K562 (cell line): ENCODE results near the gene ZNF581. TPM values are rescaled to one million over a fixed set of nuclear protein-coding genes. Genes with fewer than 3 reads are reported as not detected.

Experiments
- ADNP ChIP-seq: fragments of 200-800 bp; sonication (Bioruptor generic); IDR thresholded peaks from 2 replicates; pipeline ENCODE4 v1.6.1; 2016; ENCODE audit warnings: missing genetic modification characterization, missing compliant biosample characterization
- ATF4 ChIP-seq: fragments of 450-650 bp; formaldehyde crosslinking; IDR thresholded peaks from 2 replicates; pipeline ENCODE4 v1.4.0; 2022; ENCODE audit warnings: mild to moderate bottlenecking, moderate library complexity
- BRD4 ChIP-seq: fragments of 200-600 bp; sonication (generic); IDR thresholded peaks from 2 replicates; pipeline ENCODE4 v1.6.1; 2017; ENCODE audit warnings: inconsistent platforms
- CBX2 ChIP-seq: fragments of 200-600 bp; sonication (generic); IDR thresholded peaks from one replicate; pipeline ENCODE4 v1.6.1; 2012; ENCODE audit warnings: mild to moderate bottlenecking, low read length, inconsistent platforms; ENCODE audit not compliant: insufficient read depth, poor library complexity, severe bottlenecking
- DACH1 ChIP-seq: fragments of 450-650 bp; IDR thresholded peaks from 2 replicates; pipeline ENCODE4 v1.6.1; 2018; ENCODE audit not compliant: partially characterized antibody
- FUS ChIP-seq: fragments of 200-400 bp; formaldehyde crosslinking; optimal IDR thresholded peaks from 2 replicates; pipeline ENCODE3; 2017; ENCODE audit warnings: low read depth, low read length
- HNRNPH1 ChIP-seq: fragments of 200-400 bp; formaldehyde crosslinking; optimal IDR thresholded peaks from 2 replicates; pipeline ENCODE3; 2017; ENCODE audit warnings: low read depth, mild to moderate bottlenecking, low read length, moderate library complexity
- MXI1 ChIP-seq: IDR thresholded peaks from 2 replicates; pipeline ENCODE4 v1.6.1; 2011; ENCODE audit warnings: low read depth, mild to moderate bottlenecking, improper control_type of control experiment, low read length
- PHF8 ChIP-seq: fragments of 200-600 bp; sonication (generic); IDR thresholded peaks from 2 replicates; pipeline ENCODE4 v1.6.1; 2012; ENCODE audit warnings: mixed run types, mild to moderate bottlenecking, inconsistent platforms, low read length, moderate library complexity, borderline replicate concordance
- PRMT5 ChIP-seq: sonication (generic); formaldehyde crosslinking; IDR thresholded peaks from 2 replicates; pipeline ENCODE4 v1.5.0; 2020; ENCODE audit warnings: missing genetic modification reagents
- RBBP5 ChIP-seq: fragments of 200-600 bp; sonication (generic); IDR thresholded peaks from 2 replicates; pipeline ENCODE4 v1.6.1; 2012; ENCODE audit warnings: borderline replicate concordance, mild to moderate bottlenecking, low read length, control low read depth, inconsistent platforms; ENCODE audit not compliant: insufficient read depth, poor library complexity, severe bottlenecking
- SMAD4 ChIP-seq: fragments of 250-450 bp; sonication (Bioruptor Pico); conservative IDR thresholded peaks from 2 replicates; pipeline ENCODE4 v1.8.0; 2021; ENCODE audit warnings: inconsistent platforms, mild to moderate bottlenecking, moderate library complexity
- TAF9B ChIP-seq: fragments of 450-650 bp; IDR thresholded peaks from 2 replicates; pipeline ENCODE4 v1.6.1; 2018; ENCODE audit warnings: mild to moderate bottlenecking; ENCODE audit not compliant: partially characterized antibody
- TAL1 ChIP-seq: fragments of 450-650 bp; IDR thresholded peaks from 2 replicates; pipeline ENCODE4 v1.6.1; 2016; ENCODE audit warnings: mild to moderate bottlenecking
- U2AF1 ChIP-seq: fragments of 200-400 bp; formaldehyde crosslinking; optimal IDR thresholded peaks from 2 replicates; pipeline ENCODE3; 2017; ENCODE audit warnings: mild to moderate bottlenecking, low read depth, low read length, moderate library complexity
- WHSC1 ChIP-seq: IDR thresholded peaks from one replicate; pipeline ENCODE4 v1.6.1; 2012; ENCODE audit warnings: low read length, control low read depth, inconsistent platforms
- ZBTB7A ChIP-seq: IDR thresholded peaks from 2 replicates; pipeline ENCODE4 v1.6.1; 2011; ENCODE audit warnings: low read depth, mild to moderate bottlenecking, low read length, moderate library complexity, borderline replicate concordance; ENCODE audit not compliant: control insufficient read depth
- ZFP91 ChIP-seq: sonication (generic); formaldehyde crosslinking; IDR thresholded peaks from 2 replicates; pipeline ENCODE4 v1.8.0; 2022; ENCODE audit warnings: mild to moderate bottlenecking, missing genetic modification reagents
- ZNF121 ChIP-seq: sonication (generic); formaldehyde crosslinking; conservative IDR thresholded peaks from 2 replicates; pipeline ENCODE4 v1.8.0; 2022; ENCODE audit warnings: missing genetic modification reagents
- ZNF518B ChIP-seq: fragments of 250-450 bp; sonication (Bioruptor Pico); IDR thresholded peaks from 2 replicates; pipeline ENCODE4 v1.5.0; 2021; ENCODE audit warnings: mild to moderate bottlenecking, moderate library complexity
- ZNF551 ChIP-seq: fragments of 250-450 bp; sonication (Bioruptor Pico); IDR thresholded peaks from 2 replicates; pipeline ENCODE4 v1.5.0; 2021; ENCODE audit warnings: mild to moderate bottlenecking, moderate library complexity
- ZNF76 ChIP-seq: fragments of 250-450 bp; sonication (Bioruptor Pico); IDR thresholded peaks from 2 replicates; pipeline ENCODE4 v1.4.0; 2020; ENCODE audit warnings: mild to moderate bottlenecking, moderate library complexity, borderline replicate concordance
- polyA plus RNA-seq, 8 experiments: library from polyadenylated mRNA; depleted of rRNA in 4 of 8; stranded (reverse) in 5 of 8; unstranded in 3 of 8; fragments of >200 nt; fragmentation: Nextera tagmentation in 2 of 8; fragmentation: Illumina TruSeq in 1 of 8; extraction: Ambion mirVana in 2 of 8; extraction: Trizol in 1 of 8; gene quantifications; 2 replicates each; pipeline versions ENCODE4 v1.2.1 to v1.2.3, GENCODE V29; 2011 to 2014; ENCODE audit warnings: inconsistent platforms in 1 of 8, missing spikeins in 1 of 8
- total RNA-seq, 7 experiments: library from RNA; depleted of rRNA in 6 of 7; stranded (reverse); fragments of >200 nt in 6 of 7; fragmentation: Illumina TruSeq in 2 of 7; extraction: Trizol in 2 of 7; gene quantifications; 2 replicates each; pipeline versions ENCODE4 v1.2.1 to v1.2.3, GENCODE V29; 2011 to 2021; ENCODE audit warnings: low replicate concordance in 1 of 7

ZNF581 gene
- total and polyA plus RNA-seq, 9 of the 15 experiments (the other 6 are each of a cell fraction or from before 2014, with no cell fraction given) = 2.4 to 39.4 (median 15.4) TPM

GRCh38 chr19:55599842-55600661 is 43.4 kb upstream of the ZNF581 start, which contains the start of gene ZNF524 (continued):
- TF ChIP-seq ZBTB7A = peak; percentile 84
- no peak for TF ChIP-seq TAF9B
- TF ChIP-seq ZNF76 (CRISPR knock-in tag) = 0 out of 2 replicates have a peak, but pooled peaks have one; percentile 49
- peak; percentile 44; the same call in 1 of the 2 replicates for TF ChIP-seq PHF8
- no peak for TF ChIP-seq ADNP (tag)
- peak; percentile 78 for TF ChIP-seq ZFP91 (CRISPR knock-in tag)
- TF ChIP-seq WHSC1 = no peak
- no peak for TF ChIP-seq TAL1
- no peak for TF ChIP-seq BRD4
- no peak for TF ChIP-seq CBX2
- TF ChIP-seq ATF4 = no peak
- no peak for TF ChIP-seq ZNF551
- TF ChIP-seq FUS = no peak
- TF ChIP-seq U2AF1 = no peak
- no peak for TF ChIP-seq DACH1
- peak; percentile 53; the same call in 1 of the 2 replicates for TF ChIP-seq MXI1
- TF ChIP-seq SMAD4 (CRISPR knock-in tag) = peak; percentile 73; the same call in 1 of the 2 replicates
- no peak for TF ChIP-seq HNRNPH1
- no peak for TF ChIP-seq ZNF518B (CRISPR knock-in tag)
- TF ChIP-seq PRMT5 (CRISPR knock-in tag) = no peak
- peak; percentile 50 for TF ChIP-seq RBBP5
- no peak for TF ChIP-seq ZNF121 (CRISPR knock-in tag)
